SU-DHL-6 (cell line): ENCODE data around the gene COL6A2.

Experiments used
- H2AFZ ChIP-seq: fragments of 200-600 bp; sonication (generic); 2 replicates; pipeline ENCODE4 v1.6.1; 2014; ENCODE audit warnings: low read depth, mild to moderate bottlenecking, moderate library complexity, mixed read lengths, antibody characterized with exemption, low read length; ENCODE audit not compliant: severe bottlenecking
- H3F3A ChIP-seq: fragments of 200-600 bp; shearing (Covaris generic); 2 replicates; pipeline ENCODE4 v1.6.0; 2016; ENCODE audit warnings: antibody characterized with exemption, mild to moderate bottlenecking; ENCODE audit not compliant: insufficient read depth
- H3K27ac ChIP-seq: fragments of 200-600 bp; sonication (generic); 2 replicates; pipeline ENCODE4 v1.5.1; 2016; ENCODE audit warnings: low read depth, mild to moderate bottlenecking, low read length, moderate library complexity, mixed read lengths
- H3K27me3 ChIP-seq: fragments of 200-600 bp; sonication (generic), shearing (Covaris generic); 2 replicates; pipeline ENCODE4 v1.6.0; 2014; ENCODE audit warnings: mild to moderate bottlenecking, low read length
- H3K36me3 ChIP-seq: fragments of 200-600 bp; sonication (generic); 2 replicates; pipeline ENCODE4 v1.6.1; 2014; ENCODE audit warnings: mild to moderate bottlenecking, low read length, mixed read lengths
- H3K4me2 ChIP-seq: fragments of 300-600, 200-600 bp; shearing (Covaris generic), sonication (generic); 2 replicates; pipeline ENCODE4 v1.6.0; 2014; ENCODE audit warnings: low read length, low read depth, mild to moderate bottlenecking; ENCODE audit not compliant: poor library complexity, severe bottlenecking
- H3K4me3 ChIP-seq: fragments of 200-600 bp; sonication (generic); 2 replicates; pipeline ENCODE4 v1.5.1; 2014; ENCODE audit warnings: antibody characterized with exemption, low read length, mild to moderate bottlenecking, mixed read lengths; ENCODE audit not compliant: insufficient read depth, poor library complexity, severe bottlenecking
- H3K79me2 ChIP-seq: fragments of 200-600 bp; sonication (generic); 2 replicates; pipeline ENCODE4 v1.6.1; 2014; ENCODE audit warnings: mild to moderate bottlenecking, low read length, moderate library complexity; ENCODE audit not compliant: insufficient read depth
- H3K9ac ChIP-seq: fragments of 200-600 bp; sonication (generic); 2 replicates; pipeline ENCODE4 v1.7.0; 2014; ENCODE audit warnings: mild to moderate bottlenecking, low read length
- H3K9me2 ChIP-seq: fragments of 200-600 bp; sonication (generic); replicated peaks from 2 replicates; pipeline ENCODE4 v1.6.1; 2014; ENCODE audit warnings: low read length; ENCODE audit not compliant: insufficient read depth
- H3K9me3 ChIP-seq: fragments of 200-600 bp; sonication (generic); 2 replicates; pipeline ENCODE4 v1.6.1; 2014; ENCODE audit warnings: low read length, mixed read lengths; ENCODE audit not compliant: insufficient read depth
- H4K20me1 ChIP-seq: fragments of 200-600 bp; sonication (generic); 2 replicates; pipeline ENCODE4 v1.6.1; 2014; ENCODE audit warnings: low read depth, mild to moderate bottlenecking, antibody characterized with exemption, low read length, moderate library complexity, mixed read lengths
- CTCF ChIP-seq: fragments of 200-600 bp; sonication (generic); IDR thresholded peaks from one replicate; pipeline ENCODE4 v1.5.1; 2017; ENCODE audit warnings: antibody characterized with exemption, mild to moderate bottlenecking, low read length, moderate library complexity; ENCODE audit not compliant: insufficient read depth, poor library complexity, severe bottlenecking
- EZH2phosphoT487 ChIP-seq: fragments of 200-600 bp; sonication (generic), shearing (Covaris generic); conservative IDR thresholded peaks from 2 replicates; pipeline ENCODE4 v1.6.1; 2018; ENCODE audit warnings: mild to moderate bottlenecking, antibody characterized with exemption, low read length, moderate library complexity, mixed read lengths

The COL6A2 gene

DNA sequence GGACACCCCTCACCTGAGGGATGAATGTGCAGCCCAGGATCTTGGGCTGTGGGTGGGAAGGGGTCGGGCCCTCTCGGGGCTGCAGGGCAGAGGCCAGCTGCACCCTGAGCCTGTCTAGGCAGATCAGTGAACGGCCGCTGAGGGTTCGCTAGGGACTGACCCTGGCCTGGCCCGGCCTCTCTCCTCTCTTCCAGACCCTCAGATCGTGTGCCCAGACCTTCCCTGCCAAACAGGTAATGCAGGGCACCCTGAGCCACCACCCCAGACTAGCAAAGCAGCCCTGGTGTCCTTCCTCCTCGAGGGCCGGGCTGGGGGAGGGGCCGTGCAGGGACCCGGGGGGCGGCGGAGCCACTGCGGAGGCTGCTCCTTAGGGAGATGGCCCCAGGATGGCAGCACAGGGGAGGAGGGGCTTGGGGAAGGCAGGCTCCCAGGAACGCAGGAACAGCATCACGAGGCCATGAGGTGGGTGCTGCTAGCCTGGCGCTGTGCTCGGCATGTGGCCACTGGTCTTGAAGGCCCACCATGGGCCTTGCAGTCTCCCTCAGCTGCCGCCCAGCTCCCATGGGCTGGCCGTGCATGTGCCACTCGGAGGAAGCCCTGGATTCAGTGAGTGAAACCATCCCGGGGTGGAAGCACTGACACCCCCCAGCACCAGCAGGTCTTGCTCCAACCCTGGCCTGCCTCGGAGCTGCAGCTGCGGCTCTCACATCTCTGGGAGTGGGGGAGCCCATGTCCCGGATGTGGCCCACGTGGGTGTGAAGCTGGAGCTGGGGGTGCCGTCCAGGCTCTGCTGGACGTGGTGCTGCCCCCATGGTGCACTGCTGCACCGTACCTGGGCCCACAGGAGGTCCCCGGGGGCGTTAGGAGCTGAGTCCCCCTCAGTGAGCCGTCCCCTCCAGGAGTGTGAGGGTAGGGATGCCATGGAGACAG, 28.7 kb downstream of the COL6A2 start:
- Histone ChIP-seq H3K4me2 (no peak overlapping the region), H3K9ac (no peak overlapping the region), H3K9me3 (no peaks in the 10 kb centered on the region), H3K27ac (no peak overlapping the region), H3K79me2 (no peaks in the 10 kb centered on the region), H3F3A (no peaks in the 10 kb centered on the region), H2AFZ (no peak overlapping the region), H3K9me2 (no peaks in the 10 kb centered on the region), H3K4me3 (no peak overlapping the region), H4K20me1 (no peaks in the 10 kb centered on the region), H3K36me3 (no peaks in the 10 kb centered on the region), H3K27me3 (no peaks in the 10 kb centered on the region)
- TF ChIP-seq EZH2phosphoT487 = no peak
- TF ChIP-seq CTCF = no peak

DNA sequence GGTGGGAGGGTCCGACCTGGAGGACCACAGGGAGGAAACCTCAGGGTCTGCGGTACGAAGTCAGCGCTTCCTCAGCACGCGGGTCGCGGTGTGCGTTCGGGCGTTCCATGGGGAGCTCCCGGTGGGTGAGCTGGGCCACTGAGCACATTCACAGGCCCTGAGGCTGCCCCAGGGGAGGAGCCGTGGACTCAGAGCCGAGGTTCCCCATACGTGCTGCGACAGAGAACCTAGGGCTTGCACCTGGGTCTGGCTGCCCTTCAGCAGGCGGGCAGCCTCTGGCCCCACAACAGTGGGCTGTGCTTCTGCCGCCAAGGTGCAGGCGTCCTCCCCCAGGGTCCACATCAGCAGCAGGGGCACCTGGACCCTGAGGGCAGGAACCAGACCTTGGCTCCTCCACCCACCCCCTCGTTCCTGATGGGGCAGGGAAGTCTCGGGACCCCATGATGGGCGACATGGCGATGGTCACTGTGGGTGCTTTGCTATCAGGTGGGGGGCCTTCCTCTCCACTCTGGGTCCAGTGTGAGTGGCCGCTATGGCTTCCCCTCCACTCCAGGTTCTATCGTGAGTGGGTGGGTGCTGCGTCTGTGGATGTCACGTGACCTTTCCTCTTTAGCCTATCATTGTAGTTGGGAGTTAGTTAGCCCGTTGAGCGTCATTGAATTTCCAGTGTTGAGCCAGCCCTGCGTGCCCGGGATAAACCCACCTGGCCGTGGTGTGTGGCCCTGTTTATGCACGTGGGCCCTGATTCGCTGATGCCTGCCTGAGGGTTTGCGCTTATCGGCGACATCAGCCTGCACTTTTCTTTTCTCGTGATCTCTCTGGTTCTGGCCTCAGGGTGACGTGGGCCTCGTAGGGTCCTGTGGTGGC, 29.6 kb downstream of the COL6A2 start:
- H3K9me3 ChIP-seq = no peaks in the 10 kb centered on the region
- no peaks in the 10 kb centered on the region for H3F3A ChIP-seq
- H3K4me3 ChIP-seq = no peak overlapping the region
- H3K9me2 ChIP-seq = no peaks in the 10 kb centered on the region
- no peaks in the 10 kb centered on the region for H3K79me2 ChIP-seq
- H3K27ac ChIP-seq = no peak overlapping the region
- H4K20me1 ChIP-seq = no peaks in the 10 kb centered on the region
- H2AFZ ChIP-seq = no peak overlapping the region
- TF ChIP-seq EZH2phosphoT487 (no peak), CTCF (no peak)
- no peaks in the 10 kb centered on the region for H3K36me3 ChIP-seq
- no peak overlapping the region for H3K9ac ChIP-seq
- no peaks in the 10 kb centered on the region for H3K27me3 ChIP-seq
- H3K4me2 ChIP-seq = no peak overlapping the region

DNA sequence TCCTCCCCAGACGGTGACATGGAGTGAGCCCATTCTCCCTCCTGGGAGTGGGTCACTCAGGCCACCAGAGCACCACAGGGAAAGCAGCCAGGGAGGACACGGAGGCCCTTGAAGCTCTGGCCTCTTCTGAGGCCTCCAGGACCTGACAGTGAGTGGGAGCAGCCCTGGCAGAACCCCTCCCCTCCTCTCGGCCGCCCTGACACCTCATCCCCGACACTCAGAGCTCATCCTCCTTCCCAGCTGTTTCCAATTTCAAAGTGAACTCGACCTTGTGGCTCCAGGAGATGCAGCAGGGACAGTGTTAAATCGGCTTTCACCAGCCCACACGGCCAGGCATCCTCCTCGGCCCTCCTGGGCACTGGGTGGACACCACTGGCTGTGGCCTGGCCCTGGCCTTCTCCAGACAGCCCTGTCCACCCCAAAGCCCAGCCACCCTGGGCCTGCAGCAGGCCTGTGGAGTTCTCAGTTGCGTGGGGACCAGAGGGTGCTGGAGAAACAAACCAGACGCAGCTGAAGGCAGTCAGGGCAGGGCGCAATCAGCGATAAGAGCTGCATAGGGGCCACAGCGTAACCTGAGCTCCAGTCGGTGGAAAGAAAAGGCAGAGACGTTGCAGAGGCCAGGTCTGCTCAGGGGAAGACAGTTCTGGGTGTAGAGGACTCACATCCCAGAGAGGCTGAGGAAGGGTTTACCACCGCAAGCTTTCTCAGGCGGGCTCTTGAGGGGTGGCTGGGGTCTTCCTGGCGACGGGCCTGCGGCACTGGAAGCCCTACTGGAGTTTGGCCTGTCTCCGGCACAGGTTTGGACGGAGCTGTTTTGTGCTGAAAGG, 30.4 kb downstream of the COL6A2 start:
- TF ChIP-seq CTCF (no peak), EZH2phosphoT487 (no peak)
- Histone ChIP-seq H2AFZ (no peak overlapping the region), H3K4me3 (no peak overlapping the region), H3F3A (no peaks in the 10 kb centered on the region), H3K9me3 (no peaks in the 10 kb centered on the region), H3K27me3 (no peaks in the 10 kb centered on the region), H3K36me3 (no peaks in the 10 kb centered on the region), H3K4me2 (no peak overlapping the region), H3K9me2 (no peaks in the 10 kb centered on the region), H3K9ac (no peak overlapping the region), H4K20me1 (no peaks in the 10 kb centered on the region), H3K27ac (no peak overlapping the region), H3K79me2 (no peaks in the 10 kb centered on the region)
